Liver (tissue), 9 donors: ENCODE results near the gene FBXW4. TPM values are rescaled to one million over a fixed set of nuclear protein-coding genes. Genes with fewer than 3 reads are reported as not detected.

ENCODE experiments used
- DNase-seq: peaks from one replicate; pipeline ENCODE4 v3.0.0-alpha.2; 2017; ENCODE audit warnings: low spot score
- H3K27ac ChIP-seq, 2 donors: one replicate each; pipeline ENCODE4 v1.7.0; 2013; ENCODE audit warnings: inconsistent platforms in 2 of 2, low read length in 2 of 2, control low read depth in 1 of 2, low read depth in 1 of 2, mild to moderate bottlenecking in 1 of 2
- H3K27me3 ChIP-seq, 4 donors: one replicate each; pipeline versions ENCODE4 v1.6.1 to v1.7.0; 2013; ENCODE audit warnings: low read length in 3 of 4, inconsistent platforms in 1 of 4, mild to moderate bottlenecking in 1 of 4, moderate library complexity in 1 of 4; ENCODE audit not compliant: control insufficient read depth in 4 of 4, insufficient read depth in 4 of 4
- H3K36me3 ChIP-seq, 4 donors: one replicate each; pipeline versions ENCODE4 v1.6.1 to v1.7.0; 2013; ENCODE audit warnings: low read length in 3 of 4, mild to moderate bottlenecking in 3 of 4, low read depth in 1 of 4, moderate library complexity in 1 of 4; ENCODE audit not compliant: control insufficient read depth in 4 of 4, insufficient read depth in 3 of 4
- H3K4me1 ChIP-seq, 4 donors: one replicate each; pipeline versions ENCODE4 v1.6.1 to v1.7.0; 2013; ENCODE audit warnings: low read length in 3 of 4, mild to moderate bottlenecking in 3 of 4, moderate library complexity in 1 of 4; ENCODE audit not compliant: control insufficient read depth in 4 of 4, insufficient read depth in 4 of 4
- H3K4me3 ChIP-seq, 3 donors: one replicate each; pipeline versions ENCODE4 v1.6.1 to v1.7.0; 2013; ENCODE audit warnings: low read length in 3 of 3, control low read depth in 1 of 3, low read depth in 1 of 3, mild to moderate bottlenecking in 1 of 3
- H3K9ac ChIP-seq, 2 donors: one replicate each; pipeline ENCODE4 v1.7.0; 2013; ENCODE audit warnings: low read length in 2 of 2, mild to moderate bottlenecking in 2 of 2, moderate library complexity in 2 of 2, control low read depth in 1 of 2, low read depth in 1 of 2
- H3K9me3 ChIP-seq, 4 donors: one replicate each; pipeline versions ENCODE4 v1.6.1 to v1.7.0; 2013; ENCODE audit warnings: low read length in 3 of 4; ENCODE audit not compliant: control insufficient read depth in 4 of 4
- ATF3 ChIP-seq: IDR thresholded peaks from 2 replicates; pipeline ENCODE4 v1.6.1; 2016; ENCODE audit warnings: antibody characterized with exemption
- EGR1 ChIP-seq, 2 donors: IDR thresholded peaks; 2 replicates each; pipeline ENCODE4 v1.6.1; 2016 to 2018; ENCODE audit warnings: antibody characterized with exemption in 2 of 2, low read depth in 2 of 2
- FOXA1 ChIP-seq: IDR thresholded peaks from 2 replicates; pipeline ENCODE4 v1.6.1; 2016; ENCODE audit warnings: antibody characterized with exemption
- FOXA2 ChIP-seq: IDR thresholded peaks from 2 replicates; pipeline ENCODE4 v1.6.1; 2016; ENCODE audit warnings: antibody characterized with exemption
- GABPA ChIP-seq, 2 donors: IDR thresholded peaks in 1 of 2; conservative IDR thresholded peaks in 1 of 2; 2 replicates each; pipeline ENCODE4 v1.6.1; 2016; ENCODE audit warnings: antibody characterized with exemption in 2 of 2, mild to moderate bottlenecking in 1 of 2, moderate library complexity in 1 of 2
- HNF4A ChIP-seq, 2 donors: conservative IDR thresholded peaks; 2 replicates each; pipeline ENCODE4 v1.6.1; 2016; ENCODE audit warnings: antibody characterized with exemption in 2 of 2, mild to moderate bottlenecking in 2 of 2
- HNF4G ChIP-seq: IDR thresholded peaks from 2 replicates; pipeline ENCODE4 v1.6.1; 2016; ENCODE audit warnings: antibody characterized with exemption
- JUND ChIP-seq, 2 donors: IDR thresholded peaks; 2 replicates each; pipeline ENCODE4 v1.6.1; 2016; ENCODE audit warnings: antibody characterized with exemption in 2 of 2
- NR2F2 ChIP-seq: IDR thresholded peaks from 2 replicates; pipeline ENCODE4 v1.6.1; 2016; ENCODE audit warnings: antibody characterized with exemption
- RAD21 ChIP-seq, 2 donors: IDR thresholded peaks; 2 replicates each; pipeline ENCODE4 v1.6.1; 2016; ENCODE audit warnings: antibody characterized with exemption in 2 of 2, mild to moderate bottlenecking in 2 of 2
- RXRA ChIP-seq, 2 donors: IDR thresholded peaks; 2 replicates each; pipeline ENCODE4 v1.6.1; 2017 to 2018; ENCODE audit warnings: antibody characterized with exemption in 2 of 2, mild to moderate bottlenecking in 1 of 2
- SP1 ChIP-seq: IDR thresholded peaks from 2 replicates; pipeline ENCODE4 v1.6.1; 2018; ENCODE audit warnings: antibody characterized with exemption, mild to moderate bottlenecking
- TAF1 ChIP-seq: conservative IDR thresholded peaks from 2 replicates; pipeline ENCODE4 v1.6.1; 2016; ENCODE audit warnings: antibody characterized with exemption, mild to moderate bottlenecking
- YY1 ChIP-seq: IDR thresholded peaks from 2 replicates; pipeline ENCODE4 v1.6.1; 2016; ENCODE audit warnings: antibody characterized with exemption, mild to moderate bottlenecking
- WGBS: extraction: QIAGEN DNeasy Blood & Tissue Kit; methylation state at CpG from one replicate; pipeline ENCODE4 v1.1.7; 2013; 5-methylcytosine and 5-hydroxymethylcytosine counted together
- polyA plus RNA-seq, 2 donors: library from polyadenylated mRNA; stranded (reverse) in 1 of 2; unstranded in 1 of 2; fragments of 200-250 nt in 1 of 2; fragments of >200 nt in 1 of 2; fragmentation: Nextera tagmentation in 1 of 2; extraction: Ambion mirVana in 1 of 2; gene quantifications; one replicate each; pipeline versions ENCODE4 v1.2.1 to v1.2.3, GENCODE V29; 2013 to 2015
- total RNA-seq, 2 donors: library from RNA; depleted of rRNA; stranded (reverse); fragments of >200 nt; gene quantifications; one replicate each; pipeline ENCODE4 v1.2.3, GENCODE V29; 2014
- TF ChIP-seq, protein P1 (sequence below): IDR thresholded peaks from 2 replicates; pipeline ENCODE4 v1.6.1; 2016; ENCODE audit warnings: antibody characterized with exemption
- TF ChIP-seq, protein P2 (sequence below): IDR thresholded peaks from 2 replicates; pipeline ENCODE4 v1.6.1; 2016; ENCODE audit warnings: antibody characterized with exemption, mild to moderate bottlenecking
- TF ChIP-seq, protein P3 (sequence below): IDR thresholded peaks from 2 replicates; pipeline ENCODE4 v1.6.1; 2016; ENCODE audit warnings: antibody characterized with exemption
- TF ChIP-seq, protein P4 (sequence below): fragments of 150-350 bp; IDR thresholded peaks from 2 replicates; pipeline ENCODE4 v1.5.1; 2017; ENCODE audit warnings: improper control_type of control experiment, low read depth, low read length; ENCODE audit not compliant: missing input control
- donor health status: healthy.
- donor health status: healthy.
- donor health status: healthy.
- donor health status: healthy.
- donor health status: healthy.

FBXW4 gene
- total and polyA plus RNA-seq, 4 donors: 5.4 to 54.1 (median 20.5) TPM

- Histone ChIP-seq H3K27me3 (no peaks in the 10 kb centered on the region), H3K4me1 (no peaks in the 10 kb centered on the region), H3K9me3 (no peaks in the 10 kb centered on the region), H3K4me3 (no peak overlapping the region), H3K27ac (no peak overlapping the region), H3K36me3 (peaks cover 4 to 29% (median 14%) of the 10 kb centered on the region in 4 donors), H3K9ac (no peak overlapping the region)
- TF ChIP-seq HNF4A (conservative IDR thresholded peaks at IDR 0.05) (no peak), RAD21 (IDR thresholded peaks at IDR 0.05) (no peak), FOXA2 (no peak), NR2F2 (no peak), JUND (IDR thresholded peaks at IDR 0.05) (no peak), ATF3 (no peak), TAF1 (no peak), YY1 (no peak)
- TF ChIP-seq, protein P1, sequence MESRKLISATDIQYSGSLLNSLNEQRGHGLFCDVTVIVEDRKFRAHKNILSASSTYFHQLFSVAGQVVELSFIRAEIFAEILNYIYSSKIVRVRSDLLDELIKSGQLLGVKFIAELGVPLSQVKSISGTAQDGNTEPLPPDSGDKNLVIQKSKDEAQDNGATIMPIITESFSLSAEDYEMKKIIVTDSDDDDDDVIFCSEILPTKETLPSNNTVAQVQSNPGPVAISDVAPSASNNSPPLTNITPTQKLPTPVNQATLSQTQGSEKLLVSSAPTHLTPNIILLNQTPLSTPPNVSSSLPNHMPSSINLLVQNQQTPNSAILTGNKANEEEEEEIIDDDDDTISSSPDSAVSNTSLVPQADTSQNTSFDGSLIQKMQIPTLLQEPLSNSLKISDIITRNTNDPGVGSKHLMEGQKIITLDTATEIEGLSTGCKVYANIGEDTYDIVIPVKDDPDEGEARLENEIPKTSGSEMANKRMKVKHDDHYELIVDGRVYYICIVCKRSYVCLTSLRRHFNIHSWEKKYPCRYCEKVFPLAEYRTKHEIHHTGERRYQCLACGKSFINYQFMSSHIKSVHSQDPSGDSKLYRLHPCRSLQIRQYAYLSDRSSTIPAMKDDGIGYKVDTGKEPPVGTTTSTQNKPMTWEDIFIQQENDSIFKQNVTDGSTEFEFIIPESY: no peak
- TF ChIP-seq, protein P2, sequence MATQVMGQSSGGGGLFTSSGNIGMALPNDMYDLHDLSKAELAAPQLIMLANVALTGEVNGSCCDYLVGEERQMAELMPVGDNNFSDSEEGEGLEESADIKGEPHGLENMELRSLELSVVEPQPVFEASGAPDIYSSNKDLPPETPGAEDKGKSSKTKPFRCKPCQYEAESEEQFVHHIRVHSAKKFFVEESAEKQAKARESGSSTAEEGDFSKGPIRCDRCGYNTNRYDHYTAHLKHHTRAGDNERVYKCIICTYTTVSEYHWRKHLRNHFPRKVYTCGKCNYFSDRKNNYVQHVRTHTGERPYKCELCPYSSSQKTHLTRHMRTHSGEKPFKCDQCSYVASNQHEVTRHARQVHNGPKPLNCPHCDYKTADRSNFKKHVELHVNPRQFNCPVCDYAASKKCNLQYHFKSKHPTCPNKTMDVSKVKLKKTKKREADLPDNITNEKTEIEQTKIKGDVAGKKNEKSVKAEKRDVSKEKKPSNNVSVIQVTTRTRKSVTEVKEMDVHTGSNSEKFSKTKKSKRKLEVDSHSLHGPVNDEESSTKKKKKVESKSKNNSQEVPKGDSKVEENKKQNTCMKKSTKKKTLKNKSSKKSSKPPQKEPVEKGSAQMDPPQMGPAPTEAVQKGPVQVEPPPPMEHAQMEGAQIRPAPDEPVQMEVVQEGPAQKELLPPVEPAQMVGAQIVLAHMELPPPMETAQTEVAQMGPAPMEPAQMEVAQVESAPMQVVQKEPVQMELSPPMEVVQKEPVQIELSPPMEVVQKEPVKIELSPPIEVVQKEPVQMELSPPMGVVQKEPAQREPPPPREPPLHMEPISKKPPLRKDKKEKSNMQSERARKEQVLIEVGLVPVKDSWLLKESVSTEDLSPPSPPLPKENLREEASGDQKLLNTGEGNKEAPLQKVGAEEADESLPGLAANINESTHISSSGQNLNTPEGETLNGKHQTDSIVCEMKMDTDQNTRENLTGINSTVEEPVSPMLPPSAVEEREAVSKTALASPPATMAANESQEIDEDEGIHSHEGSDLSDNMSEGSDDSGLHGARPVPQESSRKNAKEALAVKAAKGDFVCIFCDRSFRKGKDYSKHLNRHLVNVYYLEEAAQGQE: no peak
- DNase-seq: no peak
- WGBS: 97% methylated on average over 15 of the region's 15 CpGs
These were observed 44.1 kb downstream of the FBXW4 start for GRCh38 chr10:101650863-101651262.

DNA sequence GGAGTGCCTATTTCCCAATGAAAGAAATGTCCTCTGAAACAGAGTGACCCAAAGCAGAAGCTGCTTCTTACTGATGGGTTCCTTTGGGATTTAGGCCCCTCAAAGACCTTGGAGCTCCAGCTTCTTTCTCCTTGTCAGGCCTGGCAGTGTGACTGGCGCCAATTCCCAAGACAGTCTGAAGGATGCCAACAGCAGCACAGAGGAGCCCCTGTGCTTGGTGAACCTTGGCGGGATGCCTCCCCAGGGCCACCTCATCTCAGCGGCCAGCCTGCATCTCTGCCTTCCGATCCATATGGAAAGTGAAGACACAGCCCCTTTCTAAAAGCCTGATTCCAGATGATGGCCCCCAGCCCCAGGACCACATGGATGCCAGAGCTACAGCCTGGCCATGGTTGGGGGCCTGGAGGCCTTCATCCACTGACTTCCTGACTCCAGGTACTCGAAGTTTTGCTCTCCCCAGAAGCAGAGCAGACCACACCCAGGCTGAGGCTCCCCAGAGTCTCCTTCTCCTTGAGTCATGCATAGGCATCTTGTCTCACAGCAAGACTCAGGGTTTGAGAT is 45.4 kb downstream of the FBXW4 start:
- no peaks in the 10 kb centered on the region for H3K27me3 ChIP-seq
- no peak overlapping the region for H3K4me3 ChIP-seq
- TF ChIP-seq RAD21 (IDR thresholded peaks at IDR 0.05): no peak
- no peak for TF ChIP-seq HNF4G
- TF ChIP-seq, protein P3, sequence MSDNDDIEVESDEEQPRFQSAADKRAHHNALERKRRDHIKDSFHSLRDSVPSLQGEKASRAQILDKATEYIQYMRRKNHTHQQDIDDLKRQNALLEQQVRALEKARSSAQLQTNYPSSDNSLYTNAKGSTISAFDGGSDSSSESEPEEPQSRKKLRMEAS: no peak
- TF ChIP-seq YY1: no peak
- TF ChIP-seq, protein P1: no peak
- no peak for TF ChIP-seq ATF3
- TF ChIP-seq EGR1 (IDR thresholded peaks at IDR 0.05; ENCODE audit: low read depth in 2 of 2): no peak
- no peak for TF ChIP-seq RXRA (IDR thresholded peaks at IDR 0.05)
- no peak for TF ChIP-seq SP1
- TF ChIP-seq, protein P4, sequence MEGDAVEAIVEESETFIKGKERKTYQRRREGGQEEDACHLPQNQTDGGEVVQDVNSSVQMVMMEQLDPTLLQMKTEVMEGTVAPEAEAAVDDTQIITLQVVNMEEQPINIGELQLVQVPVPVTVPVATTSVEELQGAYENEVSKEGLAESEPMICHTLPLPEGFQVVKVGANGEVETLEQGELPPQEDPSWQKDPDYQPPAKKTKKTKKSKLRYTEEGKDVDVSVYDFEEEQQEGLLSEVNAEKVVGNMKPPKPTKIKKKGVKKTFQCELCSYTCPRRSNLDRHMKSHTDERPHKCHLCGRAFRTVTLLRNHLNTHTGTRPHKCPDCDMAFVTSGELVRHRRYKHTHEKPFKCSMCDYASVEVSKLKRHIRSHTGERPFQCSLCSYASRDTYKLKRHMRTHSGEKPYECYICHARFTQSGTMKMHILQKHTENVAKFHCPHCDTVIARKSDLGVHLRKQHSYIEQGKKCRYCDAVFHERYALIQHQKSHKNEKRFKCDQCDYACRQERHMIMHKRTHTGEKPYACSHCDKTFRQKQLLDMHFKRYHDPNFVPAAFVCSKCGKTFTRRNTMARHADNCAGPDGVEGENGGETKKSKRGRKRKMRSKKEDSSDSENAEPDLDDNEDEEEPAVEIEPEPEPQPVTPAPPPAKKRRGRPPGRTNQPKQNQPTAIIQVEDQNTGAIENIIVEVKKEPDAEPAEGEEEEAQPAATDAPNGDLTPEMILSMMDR: no peak
- no peak for TF ChIP-seq JUND (IDR thresholded peaks at IDR 0.05)
- no peak for TF ChIP-seq GABPA (IDR thresholded peaks at IDR 0.05 in 1 of 2, conservative IDR thresholded peaks at IDR 0.05 in 1 of 2)
- TF ChIP-seq NR2F2: no peak
- TF ChIP-seq HNF4A (conservative IDR thresholded peaks at IDR 0.05): no peak
- TF ChIP-seq FOXA1: no peak
- peaks cover 4 to 23% (median 11%) of the 10 kb centered on the region in 4 donors for H3K36me3 ChIP-seq
- H3K9me3 ChIP-seq: no peaks in the 10 kb centered on the region
- no peak for DNase-seq
- H3K27ac ChIP-seq: no peak overlapping the region
- 96% methylated on average over 5 of the region's 5 CpGs for WGBS
- no peak overlapping the region for H3K9ac ChIP-seq
- no peaks in the 10 kb centered on the region for H3K4me1 ChIP-seq
